Fibroblast of villous mesenchyme (primary cell): Measurements from ENCODE around the gene INF2. TPM values are rescaled to one million over a fixed set of nuclear protein-coding genes. Genes with fewer than 3 reads are reported as not detected.
"Not testable (repeated sequence)": the region's sequence is repeated elsewhere in the genome, so short reads cannot be mapped to it uniquely, and the experiment has no call there.

ENCODE experiments used
- DNase-seq: peaks from one replicate; pipeline ENCODE4 v3.0.0-alpha.2; 2010; ENCODE audit warnings: low read depth
- H3K4me3 ChIP-seq: 2 replicates; pipeline ENCODE4 v1.5.1; 2011; ENCODE audit warnings: low read depth, mild to moderate bottlenecking, low read length
- total RNA-seq: library from RNA; depleted of rRNA; stranded (reverse); fragments of >200 nt; gene quantifications from 2 replicates; pipeline ENCODE4 v1.2.3, GENCODE V29; 2012
- TF ChIP-seq, protein P1 (sequence below): IDR thresholded peaks from 2 replicates; pipeline ENCODE4 v1.5.1; 2012; ENCODE audit warnings: low read depth, mild to moderate bottlenecking, low read length; ENCODE audit not compliant: insufficient read depth

INF2 gene
- total RNA-seq, 1 donor = 68.7 TPM

DNA sequence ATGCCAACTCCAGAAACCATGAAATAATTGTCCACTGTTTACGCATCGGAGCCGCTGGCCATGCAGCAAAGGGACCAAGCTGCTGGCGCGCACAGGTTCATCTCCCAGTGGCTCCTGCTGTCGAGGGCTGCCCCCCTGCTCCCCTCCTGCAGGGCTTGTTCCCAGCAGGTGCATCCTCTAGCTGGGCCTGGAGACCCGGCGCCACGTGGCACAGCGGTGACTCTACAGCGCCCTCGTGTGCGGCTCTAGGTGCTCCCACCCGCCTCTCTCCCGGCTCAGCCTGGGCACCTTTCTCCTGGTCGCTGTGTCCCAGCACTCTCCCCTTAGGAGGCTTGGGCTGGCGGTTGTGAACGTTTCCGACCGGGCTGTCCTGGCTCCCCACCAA, 37.5 kb upstream of the INF2 start:
- TF ChIP-seq, protein P1, sequence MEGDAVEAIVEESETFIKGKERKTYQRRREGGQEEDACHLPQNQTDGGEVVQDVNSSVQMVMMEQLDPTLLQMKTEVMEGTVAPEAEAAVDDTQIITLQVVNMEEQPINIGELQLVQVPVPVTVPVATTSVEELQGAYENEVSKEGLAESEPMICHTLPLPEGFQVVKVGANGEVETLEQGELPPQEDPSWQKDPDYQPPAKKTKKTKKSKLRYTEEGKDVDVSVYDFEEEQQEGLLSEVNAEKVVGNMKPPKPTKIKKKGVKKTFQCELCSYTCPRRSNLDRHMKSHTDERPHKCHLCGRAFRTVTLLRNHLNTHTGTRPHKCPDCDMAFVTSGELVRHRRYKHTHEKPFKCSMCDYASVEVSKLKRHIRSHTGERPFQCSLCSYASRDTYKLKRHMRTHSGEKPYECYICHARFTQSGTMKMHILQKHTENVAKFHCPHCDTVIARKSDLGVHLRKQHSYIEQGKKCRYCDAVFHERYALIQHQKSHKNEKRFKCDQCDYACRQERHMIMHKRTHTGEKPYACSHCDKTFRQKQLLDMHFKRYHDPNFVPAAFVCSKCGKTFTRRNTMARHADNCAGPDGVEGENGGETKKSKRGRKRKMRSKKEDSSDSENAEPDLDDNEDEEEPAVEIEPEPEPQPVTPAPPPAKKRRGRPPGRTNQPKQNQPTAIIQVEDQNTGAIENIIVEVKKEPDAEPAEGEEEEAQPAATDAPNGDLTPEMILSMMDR = no peak
- no peak overlapping the region for H3K4me3 ChIP-seq
- DNase-seq = no peak

DNA sequence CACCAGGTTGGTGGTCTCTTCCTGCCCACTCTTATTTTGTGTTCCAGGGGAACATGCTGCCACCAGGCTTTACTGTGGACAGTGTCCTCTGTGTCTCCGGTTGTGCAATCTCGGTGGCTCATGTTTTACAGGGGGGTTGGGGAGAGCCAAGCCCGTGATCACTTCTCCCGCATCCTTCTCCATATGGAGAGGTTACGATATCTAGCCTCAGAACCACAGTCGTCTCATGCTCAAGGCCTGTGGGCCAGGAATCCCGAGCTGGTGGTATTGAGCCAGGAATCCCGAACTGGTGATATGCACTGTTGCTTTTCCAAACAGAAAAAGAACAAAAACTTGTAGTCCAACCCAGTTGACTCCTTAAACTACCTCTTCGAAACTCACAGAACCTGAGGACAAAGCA, 37.0 kb upstream of the INF2 start:
- no peak for DNase-seq
- H3K4me3 ChIP-seq = no peak overlapping the region
- TF ChIP-seq, protein P1 = no peak

DNA sequence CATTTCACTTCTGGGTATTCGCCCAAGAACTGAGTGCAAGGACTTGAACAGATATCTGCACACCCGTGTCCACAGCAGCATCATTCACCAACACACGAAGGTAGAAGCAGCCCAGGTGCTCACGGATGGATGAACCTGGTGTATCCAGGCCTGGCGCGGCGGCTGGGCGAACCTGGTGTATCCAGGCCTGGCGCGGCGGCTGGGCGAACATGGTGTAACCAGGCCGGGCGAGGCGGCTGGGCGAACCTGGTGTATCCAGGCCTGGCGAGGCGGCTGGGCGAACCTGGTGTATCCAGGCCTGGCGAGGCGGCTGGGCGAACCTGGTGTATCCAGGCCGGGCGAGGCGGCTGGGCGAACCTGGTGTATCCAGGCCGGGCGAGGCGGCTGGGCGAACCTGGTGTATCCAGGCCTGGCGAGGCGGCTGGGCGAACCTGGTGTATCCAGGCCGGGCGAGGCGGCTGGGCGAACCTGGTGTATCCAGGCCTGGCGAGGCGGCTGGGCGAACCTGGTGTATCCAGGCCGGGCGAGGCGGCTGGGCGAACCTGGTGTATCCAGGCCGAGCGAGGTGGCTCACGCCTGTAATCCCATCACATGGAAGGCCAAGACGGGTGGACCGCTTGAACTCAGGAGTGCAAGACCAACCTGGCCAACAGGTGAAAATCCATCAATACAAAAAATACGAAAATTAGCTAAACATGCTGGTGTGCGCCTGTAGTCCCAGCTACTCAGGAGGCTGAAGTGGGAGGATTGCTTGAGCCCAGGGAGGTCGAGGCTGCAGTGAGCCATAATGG, 36.1 kb upstream of the INF2 start:
- not testable (repeated sequence) for H3K4me3 ChIP-seq, DNase-seq

DNA sequence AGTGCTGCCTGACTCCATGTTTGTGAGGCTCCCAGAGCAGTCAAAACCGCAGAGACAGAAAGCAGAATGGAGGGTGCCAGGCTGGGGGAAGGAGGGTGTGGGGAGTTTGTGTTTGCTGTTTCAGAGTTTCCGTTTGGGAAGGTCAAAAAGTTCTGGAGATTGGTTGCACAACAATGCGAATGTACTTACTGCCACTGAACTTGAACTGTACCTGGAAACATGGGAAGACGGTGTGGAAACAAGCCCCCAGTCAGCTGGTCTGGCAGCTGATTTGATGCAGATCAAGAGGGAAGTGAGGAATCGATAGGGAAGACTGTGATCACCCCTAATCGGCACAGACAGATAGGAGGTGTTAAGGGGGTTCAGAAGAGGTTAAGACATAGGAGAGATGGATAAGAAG, 35.3 kb upstream of the INF2 start:
- TF ChIP-seq, protein P1 = no peak
- H3K4me3 ChIP-seq = no peak overlapping the region
- no peak for DNase-seq

DNA sequence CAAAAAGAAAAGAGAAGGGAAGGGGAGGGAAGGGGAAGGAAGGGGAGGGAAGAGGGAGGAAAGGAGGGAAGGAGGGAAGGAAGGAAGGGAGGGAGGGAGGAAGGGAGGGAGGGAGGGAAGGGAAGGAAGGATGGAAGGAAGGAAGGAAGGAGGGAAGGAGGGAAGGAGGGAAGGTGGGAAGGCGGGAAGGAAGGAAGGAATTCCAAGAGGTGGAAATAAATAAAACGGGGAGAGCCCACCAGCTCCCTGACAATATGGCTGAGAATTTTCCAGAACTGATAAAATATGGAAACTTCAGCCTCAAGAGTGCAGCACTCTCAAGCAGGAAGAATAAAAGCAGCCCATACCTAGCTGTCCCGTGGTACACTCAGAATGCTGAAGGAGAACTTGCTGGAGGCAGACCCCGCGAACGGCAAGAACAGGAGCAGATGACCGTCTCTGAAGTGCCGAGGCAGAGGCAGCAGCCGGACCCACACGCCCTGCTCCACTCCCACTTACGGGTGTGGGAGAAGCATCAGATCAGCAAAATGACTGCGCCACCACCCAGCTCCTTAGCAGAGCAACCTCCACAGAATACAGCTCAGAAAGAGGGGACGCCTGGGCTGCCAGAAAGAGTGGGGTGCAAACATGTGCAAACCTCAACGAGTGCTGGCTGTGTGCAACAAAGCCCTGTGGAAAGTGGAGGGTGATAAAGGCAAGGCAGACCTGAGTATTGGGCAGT, 34.1 kb upstream of the INF2 start:
- TF ChIP-seq, protein P1 = no peak
- H3K4me3 ChIP-seq = no peak overlapping the region
- DNase-seq = no peak

DNA sequence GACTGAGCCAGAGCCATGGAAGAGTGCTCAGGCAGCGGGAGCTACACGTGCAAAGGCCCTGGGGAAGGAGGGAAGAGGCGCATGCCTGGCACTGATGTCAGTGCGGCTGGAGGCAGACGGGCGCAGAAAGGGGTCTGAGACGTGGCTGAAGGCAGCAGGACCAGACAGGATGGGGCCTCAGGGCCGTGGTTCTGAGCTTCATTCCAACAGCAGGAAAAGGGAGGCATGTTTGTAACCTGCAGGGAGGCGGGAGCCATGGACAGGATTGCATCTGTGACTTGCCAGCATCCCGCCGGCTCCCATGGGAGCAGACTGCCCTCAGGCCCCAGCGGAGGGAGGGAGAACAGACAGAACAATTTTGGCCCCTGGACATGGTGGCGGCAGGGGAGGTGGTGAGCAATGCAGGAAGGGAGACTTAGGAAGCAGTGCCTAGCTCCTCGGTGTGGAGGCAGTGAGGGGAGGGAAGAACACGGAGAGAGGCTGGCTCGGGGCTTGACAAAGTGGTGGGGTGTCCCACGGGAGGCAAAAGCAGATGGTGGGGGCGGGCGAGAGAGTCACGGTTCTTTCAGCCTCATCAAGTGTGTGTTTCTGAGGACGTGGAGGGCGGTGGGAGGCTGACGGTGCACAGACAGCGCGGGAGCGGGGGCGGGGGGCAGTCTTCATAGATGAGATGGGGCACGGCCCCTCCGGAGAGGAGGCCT, 33.3 kb upstream of the INF2 start:
- TF ChIP-seq, protein P1 = no peak
- DNase-seq = no peak
- no peak overlapping the region for H3K4me3 ChIP-seq

DNA sequence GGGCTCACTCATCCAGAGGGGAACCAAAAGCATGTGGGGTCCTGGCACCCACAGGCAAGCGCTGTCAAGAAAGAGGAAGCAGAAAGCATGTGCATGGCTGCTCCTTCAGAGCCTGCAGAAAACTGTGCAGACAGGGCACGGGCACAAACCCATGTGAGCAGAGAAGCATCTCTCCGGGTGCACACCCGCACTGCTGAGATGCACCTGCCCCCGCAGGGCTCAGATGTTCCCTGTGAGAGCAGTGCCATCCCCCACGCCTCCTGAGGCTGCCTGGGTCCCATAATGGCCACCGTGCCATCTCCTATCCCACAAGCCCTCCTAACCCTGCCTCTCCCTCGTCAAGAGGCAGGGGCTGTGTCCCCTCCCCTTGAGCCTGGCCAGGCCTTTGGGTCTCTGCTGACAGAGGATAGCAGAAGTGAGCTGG, 32.3 kb upstream of the INF2 start:
- H3K4me3 ChIP-seq = no peak overlapping the region
- DNase-seq = no peak
- TF ChIP-seq, protein P1 = no peak
